Type B pancreatic cell (in vitro differentiated cells): Measurements from ENCODE around the gene SNAP47. TPM values are rescaled to one million over a fixed set of nuclear protein-coding genes. Genes with fewer than 3 reads are reported as not detected.

ENCODE experiments used
- DNase-seq: peaks from one replicate; pipeline ENCODE4 v3.0.0; 2021; ENCODE audit warnings: mixed read lengths; ENCODE audit not compliant: unreplicated experiment; ENCODE audit errors: extremely low spot score
- H3K27ac Mint-ChIP-seq: 2 replicates; pipeline ENCODE4 v1.8.0; 2021; ENCODE audit warnings: mild to moderate bottlenecking, mixed read lengths
- H3K27me3 Mint-ChIP-seq: 2 replicates; pipeline ENCODE4 v1.8.0; 2021; ENCODE audit warnings: mixed read lengths
- H3K36me3 Mint-ChIP-seq: 2 replicates; pipeline ENCODE4 v1.8.0; 2021; ENCODE audit warnings: mixed read lengths
- H3K4me1 Mint-ChIP-seq: one replicate; pipeline ENCODE4 v1.8.0; 2021; ENCODE audit warnings: mixed read lengths; ENCODE audit not compliant: unreplicated experiment
- H3K4me3 Mint-ChIP-seq: 2 replicates; pipeline ENCODE4 v1.8.0; 2021; ENCODE audit warnings: mild to moderate bottlenecking, mixed read lengths
- H3K9me3 Mint-ChIP-seq: 2 replicates; pipeline ENCODE4 v1.8.0; 2021; ENCODE audit warnings: mixed read lengths
- CTCF ChIP-seq: fragments of 200-600 bp; sonication (generic); conservative IDR thresholded peaks from 2 replicates; pipeline ENCODE4 v1.5.0; 2021; ENCODE audit warnings: antibody characterized with exemption, mild to moderate bottlenecking
- total RNA-seq: library from RNA; stranded (reverse); gene quantifications from 2 replicates; pipeline ENCODE4 v1.2.1, GENCODE V29; 2021; ENCODE audit warnings: low replicate concordance

Gene SNAP47
- total RNA-seq, 1 donor from 2014 or later: 46.2 TPM

- H3K4me3 Mint-ChIP-seq: peak overlapping the region; percentile 82
- H3K27ac Mint-ChIP-seq: no peak overlapping the region
- DNase-seq: no peak
- peaks cover 24% of the 10 kb centered on the region for H3K4me1 Mint-ChIP-seq
- no peak for TF ChIP-seq CTCF
- no peaks in the 10 kb centered on the region for H3K9me3 Mint-ChIP-seq
- H3K36me3 Mint-ChIP-seq: peaks cover 3% of the 10 kb centered on the region
- no peaks in the 10 kb centered on the region for H3K27me3 Mint-ChIP-seq
Measured at GRCh38 chr1:227733309-227733705, 1.9 kb upstream of the SNAP47 start.

GRCh38 chr1:227733751-227734545 lies 1.3 kb upstream of the SNAP47 start:
- peaks cover 24% of the 10 kb centered on the region for H3K4me1 Mint-ChIP-seq
- H3K36me3 Mint-ChIP-seq: peaks cover 3% of the 10 kb centered on the region
- H3K9me3 Mint-ChIP-seq: no peaks in the 10 kb centered on the region
- no peak for TF ChIP-seq CTCF
- H3K4me3 Mint-ChIP-seq: peak overlapping the region; percentile 94
- no peak for DNase-seq
- no peaks in the 10 kb centered on the region for H3K27me3 Mint-ChIP-seq
- peak overlapping the region; percentile 67 for H3K27ac Mint-ChIP-seq

GRCh38 chr1:227734546-227734855 lies 734 bp upstream of the SNAP47 start:
- H3K27ac Mint-ChIP-seq: peak overlapping the region; percentile 67
- no peak for TF ChIP-seq CTCF
- H3K36me3 Mint-ChIP-seq: peaks cover 3% of the 10 kb centered on the region
- no peak for DNase-seq
- H3K27me3 Mint-ChIP-seq: no peaks in the 10 kb centered on the region
- peaks cover 24% of the 10 kb centered on the region for H3K4me1 Mint-ChIP-seq
- no peaks in the 10 kb centered on the region for H3K9me3 Mint-ChIP-seq
- H3K4me3 Mint-ChIP-seq: peak overlapping the region; percentile 94

GRCh38 chr1:227735539-227736285 lies 477 bp downstream of the SNAP47 start:
- peak overlapping the region; percentile 64 for H3K27ac Mint-ChIP-seq
- DNase-seq: no peak
- no peaks in the 10 kb centered on the region for H3K9me3 Mint-ChIP-seq
- H3K4me3 Mint-ChIP-seq: peak overlapping the region; percentile 94
- peaks cover 22% of the 10 kb centered on the region for H3K4me1 Mint-ChIP-seq
- TF ChIP-seq CTCF: no peak
- peaks cover 3% of the 10 kb centered on the region for H3K36me3 Mint-ChIP-seq
- H3K27me3 Mint-ChIP-seq: no peaks in the 10 kb centered on the region

- Mint-ChIP-seq H3K27ac (peak overlapping the region; percentile 43), H3K9me3 (no peaks in the 10 kb centered on the region), H3K4me1 (peaks cover 26% of the 10 kb centered on the region), H3K36me3 (peaks cover 3% of the 10 kb centered on the region), H3K27me3 (no peaks in the 10 kb centered on the region), H3K4me3 (peak overlapping the region; percentile 70)
- DNase-seq: no peak
- TF ChIP-seq CTCF: no peak
Measured at GRCh38 chr1:227736814-227737432, 1.7 kb downstream of the SNAP47 start.
